GM19025 (cell line): ENCODE measurements around the gene ARL6IP4.

ENCODE experiments used
- ATAC-seq: cut with Tn5 transposase; IDR thresholded peaks from one replicate; pipeline ENCODE4 v1.9.1; 2021; ENCODE audit warnings: mild to moderate bottlenecking, low read depth, moderate library complexity; ENCODE audit not compliant: unreplicated experiment

ARL6IP4 gene

GRCh38 chr12:122977655-122978392 is 2.7 kb upstream of the ARL6IP4 start:
- ATAC-seq = no peak

- ATAC-seq = no peak
These were observed 1.9 kb upstream of the ARL6IP4 start for GRCh38 chr12:122978507-122978955.

- ATAC-seq = no peak
These were observed 1.2 kb upstream of the ARL6IP4 start for GRCh38 chr12:122979001-122979907.

GRCh38 chr12:122979908-122980182 is 636 bp upstream of the ARL6IP4 start:
- no peak for ATAC-seq

- no peak for ATAC-seq
These were observed 573 bp downstream of the ARL6IP4 start for GRCh38 chr12:122981036-122981471.

GRCh38 chr12:122981587-122982476 is 1.4 kb downstream of the ARL6IP4 start:
- ATAC-seq = no peak

GRCh38 chr12:122982477-122982815 is 2.0 kb downstream of the ARL6IP4 start:
- ATAC-seq = no peak

GRCh38 chr12:122982963-122983788 is 2.7 kb downstream of the ARL6IP4 start:
- no peak for ATAC-seq

GRCh38 chr12:122983789-122984515 is 3.5 kb downstream of the ARL6IP4 start:
- no peak for ATAC-seq

- ATAC-seq = no peak
These were observed 4.3 kb downstream of the ARL6IP4 start for GRCh38 chr12:122984612-122985337.

GRCh38 chr12:122985338-122986257 is 5.1 kb downstream of the ARL6IP4 start:
- no peak for ATAC-seq

- ATAC-seq = no peak
These were observed 5.9 kb downstream of the ARL6IP4 start for GRCh38 chr12:122986258-122986871.

GRCh38 chr12:122987086-122987951 is 6.8 kb downstream of the ARL6IP4 start:
- no peak for ATAC-seq

- ATAC-seq = no peak
These were observed 7.6 kb downstream of the ARL6IP4 start for GRCh38 chr12:122988036-122988435.

GRCh38 chr12:122988612-122989212 is 8.2 kb downstream of the ARL6IP4 start:
- ATAC-seq = no peak
